ENCODE results near the gene MYLIP.
A peak's percentile ranks its signal among the peaks of the same experiment; 100 is the strongest.

MYLIP gene

GRCh38 chr6:16139556-16139955 is 10.7 kb downstream of the MYLIP start:
- Histone ChIP-seq H3K36me3 (ENCODE audit: insufficient read depth, low read length) (peaks cover 39% of the 10 kb centered on the region), H2AFZ (ENCODE audit: low read length) (no peak overlapping the region), H3K4me2 (ENCODE audit: low read depth, low read length, poor library complexity, severe bottlenecking) (peak overlapping the region; percentile 94), H3K9ac (ENCODE audit: low read depth, low read length, poor library complexity, severe bottlenecking) (no peak overlapping the region), H3K27me3 (ENCODE audit: insufficient read depth, low read length, poor library complexity, severe bottlenecking) (no peaks in the 10 kb centered on the region), H4K20me1 (ENCODE audit: insufficient read depth, low read length, poor library complexity, severe bottlenecking) (peaks cover 77% of the 10 kb centered on the region), H3K4me3 (ENCODE audit: low read length, poor library complexity, severe bottlenecking) (no peak overlapping the region), H3K9me2 (replicated peaks; ENCODE audit: low read depth, low read length) (no peaks in the 10 kb centered on the region), H3K9me3 (ENCODE audit: insufficient read depth, low read depth, low read length) (no peaks in the 10 kb centered on the region), H3K4me1 (ENCODE audit: insufficient read depth, low read length, poor library complexity, severe bottlenecking) (peaks cover 35% of the 10 kb centered on the region), H3K79me2 (ENCODE audit: insufficient read depth, low read length) (peaks cover 92% of the 10 kb centered on the region), H3F3A (ENCODE audit: low read depth) (no peaks in the 10 kb centered on the region)
- TF ChIP-seq EZH2phosphoT487 (IDR thresholded peaks at IDR 0.05; ENCODE audit: borderline replicate concordance): no peak
- TF ChIP-seq CTCF (conservative IDR thresholded peaks at IDR 0.05; ENCODE audit: low read length): no peak

- Histone ChIP-seq H3K9me2 (replicated peaks; ENCODE audit: low read depth, low read length) (no peaks in the 10 kb centered on the region), H3K9ac (ENCODE audit: low read depth, low read length, poor library complexity, severe bottlenecking) (no peak overlapping the region), H2AFZ (ENCODE audit: low read length) (no peak overlapping the region), H3K4me2 (ENCODE audit: low read depth, low read length, poor library complexity, severe bottlenecking) (no peak overlapping the region), H3K27me3 (ENCODE audit: insufficient read depth, low read length, poor library complexity, severe bottlenecking) (no peaks in the 10 kb centered on the region), H3K4me3 (ENCODE audit: low read length, poor library complexity, severe bottlenecking) (no peak overlapping the region), H3K79me2 (ENCODE audit: insufficient read depth, low read length) (peaks cover 90% of the 10 kb centered on the region), H3K9me3 (ENCODE audit: insufficient read depth, low read depth, low read length) (no peaks in the 10 kb centered on the region), H3F3A (ENCODE audit: low read depth) (no peaks in the 10 kb centered on the region), H3K4me1 (ENCODE audit: insufficient read depth, low read length, poor library complexity, severe bottlenecking) (peaks cover 25% of the 10 kb centered on the region), H3K36me3 (ENCODE audit: insufficient read depth, low read length) (peaks cover 49% of the 10 kb centered on the region), H4K20me1 (ENCODE audit: insufficient read depth, low read length, poor library complexity, severe bottlenecking) (peaks cover 67% of the 10 kb centered on the region)
- TF ChIP-seq EZH2phosphoT487 (IDR thresholded peaks at IDR 0.05; ENCODE audit: borderline replicate concordance) (no peak), CTCF (conservative IDR thresholded peaks at IDR 0.05; ENCODE audit: low read length) (no peak)
Observed at GRCh38 chr6:16140607-16141006, 11.7 kb downstream of the MYLIP start.

GRCh38 chr6:16141514-16141913 is 12.6 kb downstream of the MYLIP start:
- no peaks in the 10 kb centered on the region for H3K9me3 ChIP-seq (ENCODE audit: insufficient read depth, low read depth, low read length)
- peaks cover 58% of the 10 kb centered on the region for H3K36me3 ChIP-seq (ENCODE audit: insufficient read depth, low read length)
- peaks cover 91% of the 10 kb centered on the region for H3K79me2 ChIP-seq (ENCODE audit: insufficient read depth, low read length)
- H3K4me2 ChIP-seq (ENCODE audit: low read depth, low read length, poor library complexity, severe bottlenecking): no peak overlapping the region
- H3K9me2 ChIP-seq (replicated peaks; ENCODE audit: low read depth, low read length): no peaks in the 10 kb centered on the region
- H3K4me1 ChIP-seq (ENCODE audit: insufficient read depth, low read length, poor library complexity, severe bottlenecking): peaks cover 18% of the 10 kb centered on the region
- no peaks in the 10 kb centered on the region for H3F3A ChIP-seq (ENCODE audit: low read depth)
- H3K9ac ChIP-seq (ENCODE audit: low read depth, low read length, poor library complexity, severe bottlenecking): no peak overlapping the region
- H3K4me3 ChIP-seq (ENCODE audit: low read length, poor library complexity, severe bottlenecking): no peak overlapping the region
- peaks cover 64% of the 10 kb centered on the region for H4K20me1 ChIP-seq (ENCODE audit: insufficient read depth, low read length, poor library complexity, severe bottlenecking)
- TF ChIP-seq EZH2phosphoT487 (IDR thresholded peaks at IDR 0.05; ENCODE audit: borderline replicate concordance) (no peak), CTCF (conservative IDR thresholded peaks at IDR 0.05; ENCODE audit: low read length) (no peak)
- no peaks in the 10 kb centered on the region for H3K27me3 ChIP-seq (ENCODE audit: insufficient read depth, low read length, poor library complexity, severe bottlenecking)
- no peak overlapping the region for H2AFZ ChIP-seq (ENCODE audit: low read length)

Measured in Loucy (cell line).